ENCODE data around the gene RINL. TPM values are rescaled to one million over a fixed set of nuclear protein-coding genes. Genes with fewer than 3 reads are reported as not detected.
A peak's percentile ranks its signal among the peaks of the same experiment; 100 is the strongest.

The RINL gene
- polyA plus RNA-seq, 1 of the 3 experiments (the other 2 are of a cell fraction): 3.8 TPM

GRCh38 chr19:38870612-38871011, 7.5 kb downstream of the RINL start:
- no peaks in the 10 kb centered on the region for H3K9me3 ChIP-seq
- CTCF ChIA-PET: interaction anchor here (0.5 to 6.3 kb wide), 10 partner anchors 9 to 306 kb away, joined by 3 to 36 read pairs (median 4); partner anchors contain the start of genes MRPS12 and SARS2
- no peak overlapping the region for H3K27ac ChIP-seq (ENCODE audit: low read depth in 2 of 2, low read length in 1 of 2)
- peaks cover 0 to 15% of the 10 kb centered on the region in 2 experiments; a peak in 1 of 4 replicates for H3K4me1 ChIP-seq (ENCODE audit: control insufficient read depth in 1 of 2, insufficient read depth in 2 of 2, low read depth in 1 of 2, low read length in 1 of 2)
- TF ChIP-seq YY1 (IDR thresholded peaks at IDR 0.05; ENCODE audit: low read depth): no peak
- no peak for TF ChIP-seq GABPA (IDR thresholded peaks at IDR 0.05; ENCODE audit: low read depth)
- TF ChIP-seq RAD21 (IDR thresholded peaks at IDR 0.05; ENCODE audit: low read length): no peak
- TF ChIP-seq NRF1 (IDR thresholded peaks at IDR 0.05; ENCODE audit: low read depth, low read length): no peak
- no peak for TF ChIP-seq ELF1 (IDR thresholded peaks at IDR 0.05)
- no peak for TF ChIP-seq RXRA (IDR thresholded peaks at IDR 0.05; ENCODE audit: borderline replicate concordance, low read depth)
- TF ChIP-seq SIN3A (IDR thresholded peaks at IDR 0.05; ENCODE audit: borderline replicate concordance, low read depth, low read length): no peak
- no peak for TF ChIP-seq JUND (IDR thresholded peaks at IDR 0.05)
- TF ChIP-seq RCOR1 (IDR thresholded peaks at IDR 0.05; ENCODE audit: low read length): no peak
- TF ChIP-seq PBX3 (IDR thresholded peaks at IDR 0.05): no peak
- POLR2A ChIA-PET: no interaction called here
- no peaks in the 10 kb centered on the region for H4K20me1 ChIP-seq (ENCODE audit: insufficient read depth)
- 91% methylated on average over 12 of the region's 19 CpGs for WGBS (ENCODE audit: low lambda C conversion rate)
- H3K4me2 ChIP-seq: no peak overlapping the region
- H3K4me3 ChIP-seq (ENCODE audit: low read depth in 2 of 2, low read length in 1 of 2): no peak overlapping the region
- H3K36me3 ChIP-seq (replicated peaks in 1 of 2; ENCODE audit: control insufficient read depth in 1 of 2, insufficient read depth in 2 of 2, low read length in 1 of 2): no peaks in the 10 kb centered on the region
- H3K9ac ChIP-seq: no peak overlapping the region
- no peaks in the 10 kb centered on the region for H3K27me3 ChIP-seq (ENCODE audit: insufficient read depth)
- H3F3A ChIP-seq (replicated peaks; ENCODE audit: insufficient read depth): no peaks in the 10 kb centered on the region
- no peaks in the 10 kb centered on the region for H3K9me2 ChIP-seq
- H2AFZ ChIP-seq (ENCODE audit: low read depth): no peak overlapping the region
- no peak for DNase-seq
- no peaks in the 10 kb centered on the region for H3K79me2 ChIP-seq (ENCODE audit: insufficient read depth)

- POLR2A ChIA-PET: interaction anchor here (1.0 kb wide), 1 partner anchor 21 kb away, joined by 3 read pairs; no protein-coding TSS in a partner anchor
- no peaks in the 10 kb centered on the region for H3K9me2 ChIP-seq
- H3F3A ChIP-seq (replicated peaks; ENCODE audit: insufficient read depth): no peaks in the 10 kb centered on the region
- H3K79me2 ChIP-seq (ENCODE audit: insufficient read depth): no peaks in the 10 kb centered on the region
- no peaks in the 10 kb centered on the region for H3K36me3 ChIP-seq (replicated peaks in 1 of 2; ENCODE audit: control insufficient read depth in 1 of 2, insufficient read depth in 2 of 2, low read length in 1 of 2)
- no peaks in the 10 kb centered on the region for H4K20me1 ChIP-seq (ENCODE audit: insufficient read depth)
- 43% methylated on average over 40 of the region's 62 CpGs for WGBS (ENCODE audit: low lambda C conversion rate)
- no peaks in the 10 kb centered on the region for H3K9me3 ChIP-seq
- H3K27me3 ChIP-seq (ENCODE audit: insufficient read depth): no peaks in the 10 kb centered on the region
- peak overlapping the region; percentile 83; the same call in 1 of the 2 replicates for H2AFZ ChIP-seq (ENCODE audit: low read depth)
- H3K9ac ChIP-seq: no peak overlapping the region
- TF ChIP-seq CTCF (IDR thresholded peaks at IDR 0.05) (peak; percentile 71), MAX (IDR thresholded peaks at IDR 0.05; ENCODE audit: low read depth) (peak; percentile 66; the same call in 1 of the 2 replicates), JUND (IDR thresholded peaks at IDR 0.05) (no peak), SMC3 (IDR thresholded peaks at IDR 0.05; ENCODE audit: low read depth, low read length) (peak; percentile 66), NRF1 (IDR thresholded peaks at IDR 0.05; ENCODE audit: low read depth, low read length) (peak; percentile 41), RAD21 (IDR thresholded peaks at IDR 0.05; ENCODE audit: low read length) (peak; percentile 55), EP300 (IDR thresholded peaks at IDR 0.05; ENCODE audit: borderline replicate concordance in 1 of 2, low read depth in 1 of 2, low read length in 1 of 2) (no peak)
- H3K4me2 ChIP-seq: peak overlapping the region; percentile 67
- no peak overlapping the region for H3K27ac ChIP-seq (ENCODE audit: low read depth in 2 of 2, low read length in 1 of 2)
- H3K4me3 ChIP-seq (ENCODE audit: low read depth in 2 of 2, low read length in 1 of 2): peak overlapping the region; percentile 31 to 35; a peak in 3 of 4 replicates
- peak; percentile 91 for DNase-seq
- peaks cover 0 to 15% of the 10 kb centered on the region in 2 experiments; a peak in 1 of 4 replicates for H3K4me1 ChIP-seq (ENCODE audit: control insufficient read depth in 1 of 2, insufficient read depth in 2 of 2, low read depth in 1 of 2, low read length in 1 of 2)
- CTCF ChIA-PET: interaction anchor here (0.7 to 6.3 kb wide), 11 partner anchors 7 to 305 kb away, joined by 3 to 36 read pairs (median 4); partner anchors contain the start of genes MRPS12 and SARS2
These were observed 8.1 kb downstream of the RINL start for GRCh38 chr19:38869836-38870607.
